ENCODE data around the gene ROBO1. TPM values are rescaled to one million over a fixed set of nuclear protein-coding genes. Genes with fewer than 3 reads are reported as not detected.

Gene ROBO1
- total and polyA plus RNA-seq, 4 donors = 68.8 to 181 (median 106) TPM

DNA sequence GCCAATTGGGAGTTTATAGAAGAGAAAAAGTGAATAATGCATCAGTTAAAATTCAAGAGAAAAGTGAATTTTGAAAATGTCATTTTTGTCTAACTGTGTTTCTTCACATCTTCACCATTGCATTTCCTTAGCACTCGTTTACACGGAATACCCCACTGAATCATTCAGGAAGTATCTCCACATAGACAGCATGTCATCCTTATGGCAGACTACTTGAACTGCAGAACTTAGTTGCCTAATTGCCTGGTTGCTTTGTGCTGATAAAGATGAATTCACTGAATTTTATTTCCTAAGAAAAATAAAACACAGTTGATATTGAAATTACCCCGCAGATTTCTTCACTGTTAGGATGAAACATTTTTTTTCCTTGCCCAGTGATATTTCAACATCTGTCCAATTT is 627.1 kb downstream of the ROBO1 start:
- Histone ChIP-seq H3K4me1 (ENCODE audit: control insufficient read depth, insufficient read depth, low read length) (no peaks in the 10 kb centered on the region), H3K27ac (ENCODE audit: low read depth, low read length) (no peak overlapping the region), H3K9me3 (ENCODE audit: control insufficient read depth, insufficient read depth, low read length) (no peaks in the 10 kb centered on the region), H3K27me3 (ENCODE audit: control insufficient read depth, insufficient read depth, low read length) (no peaks in the 10 kb centered on the region), H3K36me3 (ENCODE audit: control insufficient read depth, insufficient read depth, low read length) (no peaks in the 10 kb centered on the region), H3K4me3 (ENCODE audit: low read depth, low read length) (no peak overlapping the region)
- no CpG with 5 or more reads among the region's 3 CpGs for WGBS (ENCODE audit: insufficient coverage)
- DNase-seq (ENCODE audit: low read depth in 4 of 6, low spot score in 6 of 6) = peak in 1 of 6 donors; percentile 27

DNA sequence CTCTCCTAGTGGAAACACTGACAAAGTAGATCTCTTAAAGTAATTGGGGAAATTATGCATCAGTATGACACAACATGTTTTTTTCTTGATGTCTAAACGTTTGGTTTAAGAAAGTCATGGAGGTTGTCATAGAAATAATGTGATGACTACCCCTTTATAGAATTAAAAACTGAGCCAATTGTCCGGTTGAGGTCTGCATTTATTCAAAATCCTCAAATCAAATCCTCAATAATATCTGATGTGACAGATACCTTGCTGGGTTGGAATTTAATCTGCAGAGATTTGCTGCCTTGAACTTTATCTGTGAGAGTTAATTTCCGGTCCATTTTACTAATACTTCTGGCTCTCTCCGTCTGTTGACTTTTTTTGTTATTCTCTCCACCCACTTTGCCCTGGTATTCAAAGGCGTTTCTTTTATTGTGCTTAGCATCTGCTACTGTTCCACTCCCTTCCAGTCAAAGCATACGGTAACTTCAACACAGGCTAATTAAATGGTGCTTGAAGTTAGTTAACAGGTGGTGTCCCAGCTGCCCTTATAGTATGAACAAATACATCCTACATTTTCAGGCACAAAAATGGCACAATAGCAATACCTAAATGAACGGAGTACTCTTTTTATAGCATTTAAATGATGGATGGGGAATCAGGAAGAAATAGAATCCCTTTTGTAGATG is 628.3 kb downstream of the ROBO1 start:
- H3K9me3 ChIP-seq (ENCODE audit: control insufficient read depth, insufficient read depth, low read length) = no peaks in the 10 kb centered on the region
- WGBS (ENCODE audit: insufficient coverage) = no CpG with 5 or more reads among the region's 7 CpGs
- peak in 1 of 6 donors; percentile 24 for DNase-seq (ENCODE audit: low read depth in 4 of 6, low spot score in 6 of 6)

DNA sequence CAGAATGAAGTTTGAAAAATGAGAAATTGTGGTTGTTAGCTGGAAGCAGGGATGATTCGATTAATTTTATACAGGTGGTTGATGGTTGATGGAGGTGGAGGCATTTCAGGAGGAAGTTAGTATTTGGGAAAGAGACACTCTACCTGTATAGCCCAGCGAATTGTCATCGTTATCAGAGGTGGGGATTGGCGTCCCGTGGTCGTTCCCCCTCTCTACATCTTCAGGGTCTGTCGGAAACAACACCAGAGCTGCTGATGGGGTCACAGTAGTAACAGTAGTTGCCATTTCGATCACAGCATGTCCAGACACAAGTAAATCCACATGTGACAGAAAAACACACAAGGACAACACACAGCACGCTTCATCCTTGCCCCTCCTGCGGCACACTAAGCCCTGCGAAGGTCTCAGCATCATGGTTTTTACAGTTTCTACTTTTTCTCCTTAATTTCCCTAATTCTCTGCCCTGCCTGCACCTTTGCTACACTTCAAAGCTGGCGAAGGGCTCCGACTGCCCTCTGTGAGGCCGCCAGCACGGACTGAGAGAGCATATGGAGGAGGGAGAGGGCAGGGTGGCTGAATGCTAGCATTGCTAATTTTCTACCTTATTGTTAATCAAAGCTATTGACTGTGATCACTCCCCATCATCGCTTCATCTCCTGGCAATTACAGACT is 642.3 kb downstream of the ROBO1 start:
- no peaks in the 10 kb centered on the region for H3K36me3 ChIP-seq (ENCODE audit: control insufficient read depth, insufficient read depth, low read length)
- no peaks in the 10 kb centered on the region for H3K9me3 ChIP-seq (ENCODE audit: control insufficient read depth, insufficient read depth, low read length)
- no peak for DNase-seq (ENCODE audit: low read depth in 4 of 6, low spot score in 6 of 6)
- H3K4me3 ChIP-seq (ENCODE audit: low read depth, low read length) = no peak overlapping the region
- H3K27ac ChIP-seq (ENCODE audit: low read depth, low read length) = no peak overlapping the region
- H3K27me3 ChIP-seq (ENCODE audit: control insufficient read depth, insufficient read depth, low read length) = no peaks in the 10 kb centered on the region
- WGBS (ENCODE audit: insufficient coverage) = 73% methylated on average over 10 of the region's 16 CpGs
- H3K4me1 ChIP-seq (ENCODE audit: control insufficient read depth, insufficient read depth, low read length) = no peaks in the 10 kb centered on the region

More for the DNA sequence above, 628.3 kb downstream of the ROBO1 start:
- Histone ChIP-seq H3K27me3 (ENCODE audit: control insufficient read depth, insufficient read depth, low read length) (no peaks in the 10 kb centered on the region), H3K36me3 (ENCODE audit: control insufficient read depth, insufficient read depth, low read length) (no peaks in the 10 kb centered on the region), H3K4me3 (ENCODE audit: low read depth, low read length) (no peak overlapping the region), H3K27ac (ENCODE audit: low read depth, low read length) (no peak overlapping the region), H3K4me1 (ENCODE audit: control insufficient read depth, insufficient read depth, low read length) (no peaks in the 10 kb centered on the region)

DNA sequence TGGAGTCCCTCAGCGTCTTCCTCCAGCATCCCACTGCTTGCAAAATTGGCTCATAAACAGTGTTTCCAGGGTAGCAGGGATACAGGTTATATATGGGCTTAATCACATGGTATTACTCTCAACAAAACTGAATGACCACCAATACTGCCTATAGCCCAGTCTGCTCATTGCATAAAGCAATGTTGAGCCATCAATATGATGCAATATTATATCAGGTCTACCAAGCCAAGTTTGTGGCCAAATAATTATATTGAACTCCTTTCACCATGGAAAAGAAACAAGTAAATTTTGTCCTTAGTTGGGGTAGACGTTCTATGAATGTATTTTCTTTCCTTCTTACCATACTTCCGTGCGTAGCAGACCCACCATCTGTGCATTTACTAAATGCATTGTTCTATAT is 652.3 kb downstream of the ROBO1 start:
- Histone ChIP-seq H3K4me3 (ENCODE audit: low read depth, low read length) (no peak overlapping the region), H3K27me3 (ENCODE audit: control insufficient read depth, insufficient read depth, low read length) (no peaks in the 10 kb centered on the region), H3K27ac (ENCODE audit: low read depth, low read length) (no peak overlapping the region), H3K4me1 (ENCODE audit: control insufficient read depth, insufficient read depth, low read length) (no peaks in the 10 kb centered on the region), H3K36me3 (ENCODE audit: control insufficient read depth, insufficient read depth, low read length) (no peaks in the 10 kb centered on the region), H3K9me3 (ENCODE audit: control insufficient read depth, insufficient read depth, low read length) (no peaks in the 10 kb centered on the region)
- 100% methylated on average over 1 of the region's 4 CpGs for WGBS (ENCODE audit: insufficient coverage)
- no peak for DNase-seq (ENCODE audit: low read depth in 4 of 6, low spot score in 6 of 6)

DNA sequence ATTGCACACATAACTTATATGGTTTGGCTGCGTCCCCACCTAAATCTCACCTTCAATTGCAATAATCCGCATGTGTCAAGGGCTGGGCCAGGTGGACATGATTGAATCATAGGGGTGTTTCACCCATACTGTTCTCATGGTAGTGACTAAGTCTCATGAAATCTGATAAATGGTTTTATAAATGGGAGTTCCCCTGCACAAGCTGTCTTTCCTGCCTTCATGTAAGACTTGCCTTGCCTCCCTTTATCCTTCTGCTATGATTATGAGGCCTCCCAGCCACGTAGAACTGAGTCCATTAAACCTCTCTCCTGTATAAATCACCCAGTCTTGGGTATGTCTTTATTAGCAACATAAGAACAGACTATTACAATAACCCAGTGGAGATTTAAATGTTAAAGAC is 653.9 kb downstream of the ROBO1 start:
- H3K4me3 ChIP-seq (ENCODE audit: low read depth, low read length) = no peak overlapping the region
- WGBS (ENCODE audit: insufficient coverage) = no CpG with 5 or more reads among the region's 3 CpGs
- no peaks in the 10 kb centered on the region for H3K27me3 ChIP-seq (ENCODE audit: control insufficient read depth, insufficient read depth, low read length)
- H3K9me3 ChIP-seq (ENCODE audit: control insufficient read depth, insufficient read depth, low read length) = no peaks in the 10 kb centered on the region
- no peak for DNase-seq (ENCODE audit: low read depth in 4 of 6, low spot score in 6 of 6)
- no peak overlapping the region for H3K27ac ChIP-seq (ENCODE audit: low read depth, low read length)
- H3K36me3 ChIP-seq (ENCODE audit: control insufficient read depth, insufficient read depth, low read length) = no peaks in the 10 kb centered on the region
- no peaks in the 10 kb centered on the region for H3K4me1 ChIP-seq (ENCODE audit: control insufficient read depth, insufficient read depth, low read length)

DNA sequence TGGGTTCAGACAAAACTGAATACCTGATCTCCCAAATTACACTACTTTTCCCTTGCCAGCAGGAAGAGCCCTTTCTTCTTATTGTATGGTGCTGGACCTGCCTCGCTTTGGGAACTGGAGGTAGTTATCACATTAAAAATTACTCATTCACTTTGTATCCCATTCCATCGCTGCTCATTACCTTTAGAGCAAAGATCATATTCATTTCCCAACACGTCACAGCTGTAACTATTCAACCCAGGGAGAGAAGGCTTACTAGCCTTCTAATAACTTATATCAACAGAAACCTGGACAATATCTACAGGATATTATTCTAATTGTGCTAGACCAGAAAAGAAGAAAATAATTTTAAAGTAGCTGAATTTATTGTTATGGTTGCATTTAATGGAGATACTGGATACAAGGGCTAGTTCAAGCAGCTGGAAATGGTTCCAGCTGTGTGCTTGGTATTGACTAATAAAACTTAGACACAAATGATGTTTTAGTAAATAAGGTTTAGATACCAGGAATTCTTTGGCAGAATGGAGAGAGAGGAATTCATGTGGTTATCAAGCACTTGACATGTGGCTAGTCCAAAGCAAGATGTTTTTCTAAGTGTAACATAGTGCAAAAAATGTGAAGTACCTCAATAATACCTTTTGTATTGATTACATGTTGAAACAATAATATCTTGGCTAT is 656.3 kb downstream of the ROBO1 start:
- Histone ChIP-seq H3K4me1 (ENCODE audit: control insufficient read depth, insufficient read depth, low read length) (no peaks in the 10 kb centered on the region), H3K36me3 (ENCODE audit: control insufficient read depth, insufficient read depth, low read length) (no peaks in the 10 kb centered on the region), H3K27me3 (ENCODE audit: control insufficient read depth, insufficient read depth, low read length) (no peaks in the 10 kb centered on the region), H3K4me3 (ENCODE audit: low read depth, low read length) (no peak overlapping the region), H3K27ac (ENCODE audit: low read depth, low read length) (no peak overlapping the region), H3K9me3 (ENCODE audit: control insufficient read depth, insufficient read depth, low read length) (no peaks in the 10 kb centered on the region)
- no CpG with 5 or more reads among the region's 3 CpGs for WGBS (ENCODE audit: insufficient coverage)
- no peak for DNase-seq (ENCODE audit: low read depth in 4 of 6, low spot score in 6 of 6)

DNA sequence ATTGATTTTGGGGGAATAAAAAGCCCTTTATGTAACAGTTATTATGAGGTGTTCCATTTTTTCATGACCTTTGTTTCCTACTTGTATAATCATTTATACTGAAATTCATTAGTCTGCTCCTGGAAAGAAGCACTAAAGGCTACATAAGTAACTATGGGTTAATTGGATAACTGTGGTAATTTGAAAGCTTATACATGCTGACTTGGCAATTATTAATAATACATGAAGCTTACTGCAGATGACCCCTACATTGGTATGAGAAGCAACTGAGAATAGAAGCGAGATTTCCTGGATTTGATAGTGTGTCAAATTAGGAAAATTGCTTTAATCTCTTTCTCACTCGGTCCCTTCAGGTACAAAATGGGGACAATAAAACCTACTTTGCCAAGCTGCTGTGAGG is 658.0 kb downstream of the ROBO1 start:
- whole genome bisulfite sequencing (ENCODE audit: insufficient coverage) = 100% methylated on average over 1 of the region's 2 CpGs
- peak in 1 of 6 donors; percentile 11 for DNase-seq (ENCODE audit: low read depth in 4 of 6, low spot score in 6 of 6)
- no peaks in the 10 kb centered on the region for H3K27me3 ChIP-seq (ENCODE audit: control insufficient read depth, insufficient read depth, low read length)

DNA sequence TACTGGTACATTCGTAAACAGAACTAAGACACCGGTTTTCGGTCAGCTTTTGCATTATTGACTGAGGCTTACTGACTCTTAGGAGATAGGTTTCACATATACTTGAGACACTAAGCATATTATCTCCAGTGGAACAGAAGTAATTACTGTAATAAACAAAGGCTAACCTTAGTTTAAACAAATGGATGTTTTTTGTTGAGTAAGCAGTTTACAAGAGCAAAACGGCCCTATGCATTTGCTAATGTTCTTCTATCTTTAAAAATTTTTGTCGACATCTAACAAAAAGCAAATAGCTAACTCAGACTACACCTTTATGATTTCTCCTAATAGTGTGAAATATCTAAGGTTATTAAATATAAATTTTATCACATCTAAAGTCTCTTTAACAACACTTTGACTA is 664.5 kb downstream of the ROBO1 start:
- Histone ChIP-seq H3K9me3 (ENCODE audit: control insufficient read depth, insufficient read depth, low read length) (no peaks in the 10 kb centered on the region), H3K27me3 (ENCODE audit: control insufficient read depth, insufficient read depth, low read length) (no peaks in the 10 kb centered on the region), H3K27ac (ENCODE audit: low read depth, low read length) (no peak overlapping the region), H3K36me3 (ENCODE audit: control insufficient read depth, insufficient read depth, low read length) (no peaks in the 10 kb centered on the region), H3K4me1 (ENCODE audit: control insufficient read depth, insufficient read depth, low read length) (no peaks in the 10 kb centered on the region), H3K4me3 (ENCODE audit: low read depth, low read length) (no peak overlapping the region)
- peak in 1 of 6 donors; percentile 17 for DNase-seq (ENCODE audit: low read depth in 4 of 6, low spot score in 6 of 6)
- WGBS (ENCODE audit: insufficient coverage) = no CpG with 5 or more reads among the region's 5 CpGs

More for the DNA sequence above, 658.0 kb downstream of the ROBO1 start:
- no peak overlapping the region for H3K4me3 ChIP-seq (ENCODE audit: low read depth, low read length)
- H3K4me1 ChIP-seq (ENCODE audit: control insufficient read depth, insufficient read depth, low read length) = no peaks in the 10 kb centered on the region
- H3K36me3 ChIP-seq (ENCODE audit: control insufficient read depth, insufficient read depth, low read length) = no peaks in the 10 kb centered on the region
- no peaks in the 10 kb centered on the region for H3K9me3 ChIP-seq (ENCODE audit: control insufficient read depth, insufficient read depth, low read length)
- H3K27ac ChIP-seq (ENCODE audit: low read depth, low read length) = no peak overlapping the region

DNA sequence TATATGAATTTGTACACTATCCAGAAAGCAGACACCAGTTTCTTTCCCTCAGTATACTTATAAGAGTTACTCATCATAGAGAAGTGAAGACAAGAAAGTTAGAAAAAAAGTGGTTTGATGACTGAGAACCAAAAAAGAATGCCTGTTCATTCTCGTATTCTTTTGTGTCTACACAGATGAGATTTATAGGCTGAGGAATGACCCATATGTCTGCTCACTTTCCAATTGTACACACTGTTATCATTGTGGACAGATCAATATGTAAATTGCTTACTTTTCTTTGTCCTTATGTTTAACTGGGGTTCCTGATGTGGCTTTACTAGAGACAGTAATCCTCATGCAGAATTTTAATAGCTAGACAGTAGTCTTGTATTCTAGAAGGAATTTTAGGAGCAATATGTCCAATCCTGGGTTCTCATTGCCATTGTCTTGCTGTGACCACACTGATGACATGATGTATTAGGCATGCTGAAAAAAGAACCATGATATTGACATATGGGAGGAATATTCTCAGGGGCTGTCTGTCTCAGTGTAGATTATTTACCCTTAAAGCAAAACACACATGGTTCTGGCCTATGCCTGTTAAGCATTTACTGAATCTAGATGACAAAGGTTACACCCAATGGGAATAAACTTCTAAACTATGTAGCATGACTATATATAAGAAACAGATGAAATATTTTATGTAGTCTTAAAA is 669.7 kb downstream of the ROBO1 start:
- no CpG with 5 or more reads among the region's 1 CpG for whole genome bisulfite sequencing (ENCODE audit: insufficient coverage)
- Histone ChIP-seq H3K9me3 (ENCODE audit: control insufficient read depth, insufficient read depth, low read length) (no peaks in the 10 kb centered on the region), H3K27me3 (ENCODE audit: control insufficient read depth, insufficient read depth, low read length) (no peaks in the 10 kb centered on the region), H3K36me3 (ENCODE audit: control insufficient read depth, insufficient read depth, low read length) (no peaks in the 10 kb centered on the region), H3K4me3 (ENCODE audit: low read depth, low read length) (no peak overlapping the region), H3K4me1 (ENCODE audit: control insufficient read depth, insufficient read depth, low read length) (no peaks in the 10 kb centered on the region), H3K27ac (ENCODE audit: low read depth, low read length) (no peak overlapping the region)
- no peak for DNase-seq (ENCODE audit: low read depth in 4 of 6, low spot score in 6 of 6)

All from spinal cord (tissue), 10 donors.